Gastroesophageal sphincter (tissue), 3 donors: Measurements from ENCODE around the gene SHH.

ENCODE experiments used
- POLR2AphosphoS5 ChIP-seq: sonication (generic); formaldehyde crosslinking; IDR thresholded peaks from one replicate; pipeline ENCODE4 v1.6.1; 2017; ENCODE audit warnings: antibody characterized with exemption
- TF ChIP-seq, protein P1 (sequence below), 4 experiments: fragments of 200-600 bp in 2 of 4; fragments of 450-650 bp in 2 of 4; sonication (generic) in 1 of 4; IDR thresholded peaks; one replicate each; pipeline ENCODE4 v1.5.1; 2017 to 2019; ENCODE audit warnings: antibody characterized with exemption in 4 of 4, mild to moderate bottlenecking in 2 of 4, moderate library complexity in 2 of 4

DNA sequence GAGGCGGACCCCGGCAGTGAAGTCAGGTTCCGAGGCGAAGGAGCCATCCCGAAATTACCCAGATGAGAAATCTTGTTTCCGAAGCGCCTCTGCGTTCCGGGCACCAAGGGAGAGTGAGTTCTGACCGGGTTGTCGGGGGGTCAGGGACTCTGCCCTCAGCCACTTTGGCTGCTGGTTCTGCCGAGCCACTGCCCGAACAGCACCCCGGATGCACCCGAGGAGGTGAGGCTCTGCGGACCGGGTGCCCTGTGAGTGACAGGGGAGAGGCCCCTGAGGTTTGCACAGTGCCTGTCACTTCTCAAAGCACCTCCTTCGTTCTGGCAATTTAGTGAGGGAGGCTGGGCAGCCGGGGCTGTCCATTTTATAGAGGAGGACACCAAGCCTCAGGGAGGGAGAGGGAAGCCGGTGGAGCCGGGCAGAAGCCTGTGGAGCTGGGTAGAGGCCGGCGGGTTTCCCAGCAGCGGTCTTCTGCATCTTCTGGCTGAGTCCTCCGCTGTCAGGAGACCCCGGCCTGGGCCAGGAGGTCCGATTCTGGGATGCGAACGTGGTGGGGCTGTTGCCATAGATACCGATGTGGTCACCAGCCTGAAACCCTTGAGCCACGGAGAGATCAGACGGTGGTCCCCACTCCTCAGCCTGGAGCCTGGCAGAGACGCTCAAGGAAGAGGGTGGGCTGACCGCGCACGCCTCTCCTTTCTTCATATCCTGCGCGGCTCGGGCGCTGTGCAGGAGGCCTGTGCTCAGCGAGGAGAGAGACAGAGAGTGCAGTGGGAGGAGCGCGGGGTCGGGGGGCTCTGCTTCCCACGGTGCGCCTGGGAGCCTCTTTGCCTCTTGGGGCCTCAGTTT, 18.9 kb upstream of the SHH start:
- TF ChIP-seq, protein P1, sequence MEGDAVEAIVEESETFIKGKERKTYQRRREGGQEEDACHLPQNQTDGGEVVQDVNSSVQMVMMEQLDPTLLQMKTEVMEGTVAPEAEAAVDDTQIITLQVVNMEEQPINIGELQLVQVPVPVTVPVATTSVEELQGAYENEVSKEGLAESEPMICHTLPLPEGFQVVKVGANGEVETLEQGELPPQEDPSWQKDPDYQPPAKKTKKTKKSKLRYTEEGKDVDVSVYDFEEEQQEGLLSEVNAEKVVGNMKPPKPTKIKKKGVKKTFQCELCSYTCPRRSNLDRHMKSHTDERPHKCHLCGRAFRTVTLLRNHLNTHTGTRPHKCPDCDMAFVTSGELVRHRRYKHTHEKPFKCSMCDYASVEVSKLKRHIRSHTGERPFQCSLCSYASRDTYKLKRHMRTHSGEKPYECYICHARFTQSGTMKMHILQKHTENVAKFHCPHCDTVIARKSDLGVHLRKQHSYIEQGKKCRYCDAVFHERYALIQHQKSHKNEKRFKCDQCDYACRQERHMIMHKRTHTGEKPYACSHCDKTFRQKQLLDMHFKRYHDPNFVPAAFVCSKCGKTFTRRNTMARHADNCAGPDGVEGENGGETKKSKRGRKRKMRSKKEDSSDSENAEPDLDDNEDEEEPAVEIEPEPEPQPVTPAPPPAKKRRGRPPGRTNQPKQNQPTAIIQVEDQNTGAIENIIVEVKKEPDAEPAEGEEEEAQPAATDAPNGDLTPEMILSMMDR (IDR thresholded peaks at IDR 0.05), result no peak
- no peak for TF ChIP-seq POLR2AphosphoS5
